SH-SY5Y (cell line): ENCODE data around the gene MGAT3.

ENCODE experiments used
- GATA2 ChIP-seq: IDR thresholded peaks from 2 replicates; pipeline ENCODE4 v1.6.1; 2011; ENCODE audit warnings: mild to moderate bottlenecking, low read depth, low read length
- GATA3 ChIP-seq: IDR thresholded peaks from 2 replicates; pipeline ENCODE4 v1.6.1; 2011; ENCODE audit warnings: low read depth, mild to moderate bottlenecking, low read length, moderate library complexity

MGAT3 gene

GRCh38 chr22:39453765-39454378, 2.9 kb upstream of the MGAT3 start:
- no peak for TF ChIP-seq GATA2
- TF ChIP-seq GATA3, result no peak

DNA sequence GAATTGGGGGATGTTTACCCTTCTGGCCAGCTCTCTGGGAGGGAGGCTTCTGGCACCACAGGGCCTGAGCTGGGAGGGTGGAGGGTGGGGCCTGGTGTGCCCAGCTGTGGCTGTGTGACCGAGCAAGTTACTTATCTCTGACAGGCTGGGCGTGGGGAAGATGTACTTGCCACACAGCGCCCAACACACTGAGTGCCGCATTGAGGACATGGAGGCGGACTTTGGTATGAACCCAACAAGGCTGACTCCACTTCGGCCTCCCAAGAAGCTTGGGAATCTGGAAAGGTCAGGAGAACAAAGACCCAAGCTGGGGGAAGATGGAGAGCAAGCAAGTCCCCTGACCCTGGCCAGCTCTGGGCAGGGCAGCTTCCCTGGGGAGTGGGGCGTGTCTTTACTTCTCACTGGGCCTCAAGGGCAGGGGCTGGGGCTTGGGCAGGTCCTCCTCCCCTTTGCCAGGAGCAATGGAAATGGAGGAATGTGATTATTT, 2.4 kb upstream of the MGAT3 start:
- TF ChIP-seq GATA2 (no peak), GATA3 (no peak)

GRCh38 chr22:39457198-39457555, 365 bp downstream of the MGAT3 start:
- TF ChIP-seq GATA3 (no peak), GATA2 (no peak)

GRCh38 chr22:39457556-39458443, 988 bp downstream of the MGAT3 start:
- TF ChIP-seq GATA2, result no peak
- no peak for TF ChIP-seq GATA3

GRCh38 chr22:39458444-39459083, 1.8 kb downstream of the MGAT3 start:
- no peak for TF ChIP-seq GATA3

DNA sequence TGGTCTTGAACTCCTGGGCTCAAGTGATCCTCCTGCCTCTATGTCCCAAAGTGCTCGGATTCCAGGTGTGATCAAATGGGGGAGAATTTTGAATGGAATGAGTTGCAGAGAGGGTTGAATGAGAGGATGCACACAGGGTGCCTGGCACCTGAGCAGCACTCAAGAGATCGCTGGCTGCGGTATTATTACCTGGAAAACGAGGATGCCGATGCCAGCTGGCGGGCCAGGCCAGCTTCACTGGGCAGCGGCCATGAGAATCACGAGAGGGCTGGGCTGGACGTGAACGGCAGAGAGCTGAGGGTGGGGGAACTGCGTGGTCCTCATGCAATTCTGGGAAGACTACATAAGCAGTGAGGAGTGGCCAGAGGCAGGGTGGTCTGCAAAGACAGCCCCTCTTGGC, 2.9 kb downstream of the MGAT3 start:
- no peak for TF ChIP-seq GATA2
- no peak for TF ChIP-seq GATA3

- TF ChIP-seq GATA2 (no peak), GATA3 (no peak)
These were observed 5.8 kb downstream of the MGAT3 start for GRCh38 chr22:39462443-39463221.

GRCh38 chr22:39463277-39463676, 6.5 kb downstream of the MGAT3 start:
- TF ChIP-seq GATA3, result no peak
- no peak for TF ChIP-seq GATA2

DNA sequence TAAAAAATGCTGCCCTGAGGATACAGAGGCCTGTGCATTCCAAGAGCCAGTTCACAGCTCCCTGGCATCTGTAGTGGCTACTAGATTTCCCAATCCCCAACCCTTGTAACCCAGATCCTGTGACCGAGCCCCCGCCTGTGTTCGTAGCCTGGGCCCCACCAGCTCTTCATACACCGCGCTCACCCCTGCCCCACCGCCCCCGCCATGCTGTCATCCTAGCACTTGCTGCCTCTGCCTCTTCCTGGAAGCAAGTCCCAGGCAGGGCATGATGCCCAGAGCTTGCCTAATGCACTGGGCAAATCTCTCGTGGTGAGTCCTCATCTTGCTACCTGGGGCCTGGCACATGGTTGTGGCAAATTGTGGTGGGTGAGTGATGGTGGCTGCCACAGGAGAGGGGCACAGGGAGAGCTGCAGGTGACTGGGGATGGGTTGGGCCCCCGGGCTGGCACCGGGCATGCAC, 7.1 kb downstream of the MGAT3 start:
- TF ChIP-seq GATA2 (no peak), GATA3 (no peak)

DNA sequence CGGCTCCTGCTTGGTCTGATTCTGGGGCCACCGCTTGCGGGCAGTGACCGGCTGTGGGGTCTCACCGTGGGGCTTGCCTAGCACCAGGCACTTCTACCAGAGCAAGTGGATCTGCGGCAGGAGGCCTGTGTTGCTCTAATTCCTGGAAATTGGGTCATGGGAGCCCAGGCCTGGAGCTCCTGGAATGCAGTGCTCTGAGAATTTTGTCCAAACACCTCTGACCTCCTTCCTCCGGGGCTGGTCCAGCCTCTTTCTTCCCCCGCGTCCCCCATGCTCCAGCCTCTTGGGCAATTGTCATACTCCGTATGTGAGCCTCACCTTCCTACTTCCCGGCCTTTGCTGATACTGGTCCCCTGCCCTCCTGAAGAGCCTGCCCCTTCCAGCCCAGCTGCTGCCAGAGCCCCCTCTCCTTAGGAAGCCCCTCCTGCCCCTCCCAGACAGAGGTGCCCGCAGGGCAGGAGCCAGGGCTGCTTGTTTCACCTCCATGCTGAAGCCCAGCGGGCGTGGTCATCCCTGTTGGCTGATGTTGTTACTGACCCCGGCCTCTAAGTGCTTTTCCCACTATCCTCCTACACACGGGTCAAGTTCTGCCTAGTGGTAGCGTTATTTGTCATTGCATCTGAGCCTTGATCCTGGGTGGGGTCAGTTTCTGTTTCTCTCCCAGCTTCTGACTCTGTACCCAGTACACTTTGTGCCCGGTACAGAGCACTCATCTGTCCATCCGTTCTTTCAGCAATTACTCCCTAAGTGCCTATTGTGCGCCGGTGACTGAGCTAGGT, 9.6 kb downstream of the MGAT3 start:
- TF ChIP-seq GATA2 (no peak), GATA3 (no peak)

DNA sequence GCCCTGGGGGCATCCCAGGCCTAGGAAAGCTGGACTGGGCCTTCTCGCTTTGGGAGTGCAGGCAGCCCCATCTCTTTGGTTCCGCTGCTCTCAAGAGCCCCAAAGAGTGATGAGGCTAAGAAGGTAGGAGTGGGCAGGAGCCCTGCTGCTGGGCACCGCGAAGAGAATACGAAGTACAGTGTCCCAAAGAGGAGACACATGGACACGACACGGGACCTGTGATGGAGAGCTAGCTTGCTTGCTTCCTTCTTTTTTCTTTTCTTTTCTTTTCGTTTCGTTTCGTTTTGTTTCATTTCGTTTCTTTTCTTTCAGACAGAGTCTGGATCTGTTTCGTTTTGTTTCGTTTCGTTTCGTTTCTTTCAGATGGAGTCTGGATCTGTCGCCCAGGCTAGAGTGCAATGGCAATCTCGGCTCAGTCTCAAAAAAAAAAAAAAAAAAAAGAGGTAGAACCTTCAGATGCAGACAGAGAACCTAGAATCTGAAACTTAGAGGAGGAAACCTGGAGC, 10.6 kb downstream of the MGAT3 start:
- TF ChIP-seq GATA2 (no peak), GATA3 (no peak)

DNA sequence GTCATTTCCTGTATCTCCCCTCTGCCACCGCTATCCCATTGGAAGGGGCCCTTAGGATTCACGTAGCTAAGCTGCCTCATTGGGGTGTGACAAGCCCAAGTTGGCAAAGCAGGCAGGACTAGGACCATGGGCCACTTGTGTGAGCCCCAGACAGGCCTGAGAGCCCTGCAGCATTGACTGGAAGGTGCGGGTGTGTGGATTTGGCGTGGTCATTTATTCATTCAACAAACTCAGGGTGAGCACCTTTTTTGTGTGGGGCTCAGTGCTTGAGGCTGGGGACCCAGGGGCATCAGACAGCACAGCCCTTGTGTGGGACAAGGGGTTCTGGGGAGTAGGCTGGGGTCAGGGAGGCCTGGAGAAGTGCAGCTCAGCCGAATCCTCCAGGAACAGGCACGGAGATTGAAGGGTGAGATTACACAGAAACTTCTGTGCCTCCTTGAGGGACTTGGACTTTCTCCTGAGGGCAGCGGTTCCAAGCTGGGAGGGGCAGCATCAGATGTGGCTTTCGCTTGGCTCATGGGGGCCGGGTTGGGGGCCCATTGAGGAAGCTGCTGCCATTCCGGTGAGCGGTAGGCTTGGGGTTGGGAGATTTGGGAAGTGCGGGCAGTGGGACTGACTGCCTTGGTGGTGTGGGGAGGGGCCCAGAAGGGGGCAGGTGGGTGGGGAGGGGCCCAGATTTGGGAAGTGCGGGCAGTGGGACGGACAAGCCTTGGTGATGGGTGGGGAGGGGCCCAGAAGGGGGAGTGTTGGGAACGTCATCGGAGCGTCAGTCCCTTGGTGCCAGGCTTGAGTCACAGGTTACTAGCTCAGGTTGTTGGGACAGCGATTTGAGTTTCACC, 11.9 kb downstream of the MGAT3 start:
- no peak for TF ChIP-seq GATA3
- no peak for TF ChIP-seq GATA2

GRCh38 chr22:39469326-39469680, 12.5 kb downstream of the MGAT3 start:
- TF ChIP-seq GATA3, result no peak
- TF ChIP-seq GATA2, result no peak
